MCF 10A (cell line): Measurements from ENCODE around the gene CHP2. TPM values are rescaled to one million over a fixed set of nuclear protein-coding genes. Genes with fewer than 3 reads are reported as not detected.

ENCODE experiments used
- BruUV-seq: library from RNA; stranded (reverse); fragments of 400-500 nt; replicated peaks from 2 replicates; lab custom pipeline; 2021; lab: Mats Ljungman, UMichigan
- CTCF ChIA-PET: fragments of 300-600 bp; sonication (Branson Sonifier 250); formaldehyde crosslinking; extraction: SDS; loops from one replicate; lab custom pipeline; 2021; ENCODE audit warnings: antibody characterized with exemption, inconsistent platforms; lab: Yijun Ruan, JAX
- POLR2A ChIA-PET: fragments of 300-600, 350-650 bp; sonication (Branson Sonifier 250); formaldehyde crosslinking; extraction: SDS; loops from one replicate; lab custom pipeline; 2020; ENCODE audit warnings: antibody characterized with exemption, inconsistent platforms; lab: Yijun Ruan, JAX
- DNase-seq: peaks from one replicate; pipeline ENCODE4 v3.0.0-alpha.2; 2018; ENCODE audit not compliant: unreplicated experiment
- H3K27ac Mint-ChIP-seq: one replicate; pipeline ENCODE4 v1.8.0; 2022; ENCODE audit warnings: mild to moderate bottlenecking, low read depth, mixed read lengths; ENCODE audit not compliant: unreplicated experiment
- H3K27me3 Mint-ChIP-seq: one replicate; pipeline ENCODE4 v1.8.0; 2022; ENCODE audit warnings: mixed read lengths; ENCODE audit not compliant: insufficient read depth, unreplicated experiment
- H3K36me3 Mint-ChIP-seq: one replicate; pipeline ENCODE4 v1.8.0; 2022; ENCODE audit warnings: mild to moderate bottlenecking, moderate library complexity, mixed read lengths; ENCODE audit not compliant: insufficient read depth, unreplicated experiment
- H3K4me1 Mint-ChIP-seq: one replicate; pipeline ENCODE4 v1.8.0; 2022; ENCODE audit warnings: mixed read lengths; ENCODE audit not compliant: insufficient read depth, unreplicated experiment
- H3K4me3 Mint-ChIP-seq: one replicate; pipeline ENCODE4 v1.8.0; 2022; ENCODE audit warnings: mild to moderate bottlenecking, moderate library complexity, mixed read lengths; ENCODE audit not compliant: unreplicated experiment
- H3K9me3 Mint-ChIP-seq: one replicate; pipeline ENCODE4 v1.8.0; 2022; ENCODE audit warnings: mixed read lengths; ENCODE audit not compliant: unreplicated experiment
- CTCF ChIP-seq: fragments of 200-600 bp; IDR thresholded peaks from one replicate; pipeline ENCODE4 v1.8.0; 2022; ENCODE audit warnings: antibody characterized with exemption, mild to moderate bottlenecking; ENCODE audit not compliant: unreplicated experiment
- intact Hi-C: fragments of 100-400 bp; cut with micrococcal nuclease; formaldehyde crosslinking; loops from 2 replicates; pipeline ENCODE4 v1.14.1; 2022
- total RNA-seq: library from RNA; stranded (reverse); gene quantifications from 2 replicates; pipeline ENCODE4 v1.2.3, GENCODE V29; 2022

Gene CHP2
- total RNA-seq, 1 experiment from 2014 or later = not detected

- Mint-ChIP-seq H3K9me3 (no peaks in the 10 kb centered on the region), H3K36me3 (no peaks in the 10 kb centered on the region), H3K27ac (no peak overlapping the region), H3K4me1 (no peaks in the 10 kb centered on the region), H3K27me3 (peaks cover 22% of the 10 kb centered on the region), H3K4me3 (no peak overlapping the region)
- ChIA-PET POLR2A (no interaction called here), CTCF (no interaction called here)
- intact Hi-C loops = no loop called here
- no peak for DNase-seq
- no peak for TF ChIP-seq CTCF
- no TSS peak for BruUV-seq
These were observed 44.8 kb upstream of the CHP2 start for GRCh38 chr16:23710008-23710407.

- Mint-ChIP-seq H3K36me3 (no peaks in the 10 kb centered on the region), H3K4me1 (no peaks in the 10 kb centered on the region), H3K27me3 (peaks cover 25% of the 10 kb centered on the region), H3K4me3 (no peak overlapping the region), H3K27ac (no peak overlapping the region), H3K9me3 (no peaks in the 10 kb centered on the region)
- no peak for DNase-seq
- no peak for TF ChIP-seq CTCF
- intact Hi-C loops = no loop called here
- BruUV-seq = no TSS peak
- ChIA-PET POLR2A (no interaction called here), CTCF (interaction anchor here (0.7 kb wide), 1 partner anchor 381 kb away, joined by 4 read pairs; no protein-coding TSS in a partner anchor)
These were observed 44.3 kb upstream of the CHP2 start for GRCh38 chr16:23710504-23710903.

- no peak overlapping the region for H3K27ac Mint-ChIP-seq
- TF ChIP-seq CTCF = no peak
- no peaks in the 10 kb centered on the region for H3K36me3 Mint-ChIP-seq
- POLR2A ChIA-PET = no interaction called here
- H3K4me3 Mint-ChIP-seq = no peak overlapping the region
- intact Hi-C loops = no loop called here
- BruUV-seq = no TSS peak
- peaks cover 30% of the 10 kb centered on the region for H3K27me3 Mint-ChIP-seq
- H3K9me3 Mint-ChIP-seq = no peaks in the 10 kb centered on the region
- H3K4me1 Mint-ChIP-seq = no peaks in the 10 kb centered on the region
- no peak for DNase-seq
- CTCF ChIA-PET = interaction anchor here (0.6 kb wide), 1 partner anchor 325 kb away, joined by 3 read pairs; no protein-coding TSS in a partner anchor
These were observed 43.0 kb upstream of the CHP2 start for GRCh38 chr16:23711785-23712184.

GRCh38 chr16:23712976-23713375 is 41.9 kb upstream of the CHP2 start, which contains the start of gene ERN2:
ERN2 (minus strand) TSS chr16:23713222; CDS start chr16:23713187, 35 bp downstream.
- no peak for TF ChIP-seq CTCF
- no peaks in the 10 kb centered on the region for H3K36me3 Mint-ChIP-seq
- CTCF ChIA-PET = no interaction called here
- H3K4me3 Mint-ChIP-seq = no peak within 1 kb of the TSS
- H3K27me3 Mint-ChIP-seq = peaks cover 42% of the 10 kb centered on the region
- H3K27ac Mint-ChIP-seq = no peak within 1 kb of the TSS
- no peak for DNase-seq
- no peaks in the 10 kb centered on the region for H3K9me3 Mint-ChIP-seq
- no TSS peak for BruUV-seq
- intact Hi-C loops = no loop called here
- POLR2A ChIA-PET = no interaction called here
- H3K4me1 Mint-ChIP-seq = no peaks in the 10 kb centered on the region
